CD4-positive, alpha-beta memory T cell (primary cell): ENCODE results near the gene SMAD6. TPM values are rescaled to one million over a fixed set of nuclear protein-coding genes. Genes with fewer than 3 reads are reported as not detected.

Source experiments
- CTCF ChIA-PET: fragments of 350-600 bp; sonication (Branson Sonifier 250); formaldehyde crosslinking; loops from one replicate; lab custom pipeline; 2021; ENCODE audit warnings: inconsistent platforms; ENCODE audit not compliant: partially characterized antibody; lab: Charles Lee
- POLR2A ChIA-PET: fragments of 350-600 bp; sonication (Branson Sonifier 250); formaldehyde crosslinking; loops from one replicate; lab custom pipeline; 2021; ENCODE audit not compliant: partially characterized antibody; lab: Charles Lee
- DNase-seq, 5 donors: peaks; one replicate each; pipeline versions ENCODE4 v3.0.0 to v3.0.0-alpha.2; 2020 to 2022; ENCODE audit warnings: mixed read lengths in 1 of 5
- H3K27ac ChIP-seq: one replicate; pipeline ENCODE4 v1.7.0; 2013; ENCODE audit warnings: low read depth, low read length
- H3K27me3 ChIP-seq: 2 replicates; pipeline ENCODE4 v1.7.0; 2013; ENCODE audit warnings: mild to moderate bottlenecking, low read length, moderate library complexity; ENCODE audit not compliant: insufficient read depth
- H3K36me3 ChIP-seq: 2 replicates; pipeline ENCODE4 v1.7.0; 2013; ENCODE audit warnings: mild to moderate bottlenecking, low read length, moderate library complexity; ENCODE audit not compliant: insufficient read depth
- H3K4me1 ChIP-seq: 2 replicates; pipeline ENCODE4 v1.7.0; 2013; ENCODE audit warnings: mild to moderate bottlenecking, low read length, moderate library complexity; ENCODE audit not compliant: insufficient read depth
- H3K4me3 ChIP-seq, 2 donors: one replicate each; pipeline ENCODE4 v1.7.0; 2013; ENCODE audit warnings: low read length in 2 of 2, mild to moderate bottlenecking in 1 of 2
- H3K9me3 ChIP-seq, 2 donors: one replicate each; pipeline ENCODE4 v1.7.0; 2013; ENCODE audit warnings: low read length in 2 of 2, control low read depth in 1 of 2; ENCODE audit not compliant: control insufficient read depth in 1 of 2
- H3K27ac Mint-ChIP-seq, 7 donors: one replicate each; pipeline ENCODE4 v1.8.0; 2020 to 2021; ENCODE audit warnings: mixed read lengths in 7 of 7, mild to moderate bottlenecking in 6 of 7, inconsistent platforms in 3 of 7, moderate library complexity in 3 of 7
- H3K27me3 Mint-ChIP-seq, 2 donors: one replicate each; pipeline ENCODE4 v1.8.0; 2020 to 2021; ENCODE audit warnings: mixed read lengths in 2 of 2
- H3K36me3 Mint-ChIP-seq, 2 donors: one replicate each; pipeline ENCODE4 v1.8.0; 2020 to 2021; ENCODE audit warnings: mixed read lengths in 2 of 2, inconsistent platforms in 1 of 2, mild to moderate bottlenecking in 1 of 2
- H3K4me1 Mint-ChIP-seq, 4 donors: one replicate each; pipeline ENCODE4 v1.8.0; 2020 to 2021; ENCODE audit warnings: mixed read lengths in 4 of 4, mild to moderate bottlenecking in 1 of 4
- H3K4me3 Mint-ChIP-seq, 8 donors: one replicate each; pipeline ENCODE4 v1.8.0; 2020 to 2021; ENCODE audit warnings: mixed read lengths in 8 of 8, mild to moderate bottlenecking in 7 of 8, moderate library complexity in 6 of 8, inconsistent platforms in 3 of 8
- H3K9me3 Mint-ChIP-seq, 8 donors: one replicate each; pipeline ENCODE4 v1.8.0; 2020 to 2021; ENCODE audit warnings: mixed read lengths in 8 of 8, mild to moderate bottlenecking in 5 of 8, inconsistent platforms in 3 of 8, moderate library complexity in 1 of 8
- intact Hi-C: fragments of 100-400 bp; cut with micrococcal nuclease; formaldehyde crosslinking; loops from one replicate; pipeline ENCODE4 v1.15.1; 2023
- polyA plus RNA-seq, 2 donors: library from polyadenylated mRNA; unstranded; fragments of 300-500 nt; fragmentation: Illumina TruSeq; gene quantifications; one replicate each; pipeline ENCODE4 v1.2.3, GENCODE V29; 2021
- total RNA-seq, 2 experiments: library from RNA; stranded (reverse); gene quantifications; one replicate each; pipeline ENCODE4 v1.2.3, GENCODE V29; 2021

The SMAD6 gene
- total and polyA plus RNA-seq, 4 experiments from 2014 or later = 0.09 to 0.11 TPM; not detected in 2

GRCh38 chr15:66703540-66703941 is 1.5 kb downstream of the SMAD6 start:
- H3K36me3 ChIP-seq = no peaks in the 10 kb centered on the region
- POLR2A ChIA-PET = interaction anchor here (1.4 kb wide), 1 partner anchor 11 kb away, joined by 3 read pairs; no protein-coding TSS in a partner anchor
- no peaks in the 10 kb centered on the region for H3K9me3 ChIP-seq
- Mint-ChIP-seq H3K36me3 (peaks cover 0 to 3% of the 10 kb centered on the region in 2 donors), H3K9me3 (no peaks in the 10 kb centered on the region), H3K27me3 (peaks cover 8 to 22% of the 10 kb centered on the region in 2 donors), H3K4me1 (peaks cover 11 to 32% (median 19%) of the 10 kb centered on the region in 4 donors), H3K4me3 (no peak overlapping the region), H3K27ac (no peak overlapping the region)
- intact Hi-C loops = loop anchor here (10.0 kb wide), 2 partner anchors 89 to 1131 kb away; no protein-coding TSS in a partner anchor
- no peak overlapping the region for H3K27ac ChIP-seq
- H3K4me3 ChIP-seq = no peak overlapping the region
- peaks cover 15% of the 10 kb centered on the region for H3K27me3 ChIP-seq
- CTCF ChIA-PET = no interaction called here
- peak in 3 of 5 donors; percentile 6 to 24 (median 20) for DNase-seq
- peaks cover 19% of the 10 kb centered on the region for H3K4me1 ChIP-seq

- no peaks in the 10 kb centered on the region for H3K36me3 ChIP-seq
- H3K27me3 Mint-ChIP-seq = peaks cover 8 to 22% of the 10 kb centered on the region in 2 donors
- peak in 1 of 5 donors; percentile 8 for DNase-seq
- H3K9me3 ChIP-seq = no peaks in the 10 kb centered on the region
- no peak overlapping the region for H3K27ac ChIP-seq
- H3K4me3 ChIP-seq = no peak overlapping the region
- peaks cover 0 to 3% of the 10 kb centered on the region in 2 donors for H3K36me3 Mint-ChIP-seq
- peaks cover 11 to 32% (median 19%) of the 10 kb centered on the region in 4 donors for H3K4me1 Mint-ChIP-seq
- intact Hi-C loops = loop anchor here (10.0 kb wide), 2 partner anchors 89 to 1131 kb away; no protein-coding TSS in a partner anchor
- peak overlapping the region in 1 of 7 donors; percentile 72 for H3K27ac Mint-ChIP-seq
- CTCF ChIA-PET = interaction anchor here (0.9 kb wide), 1 partner anchor 18 kb away, joined by 3 read pairs; no protein-coding TSS in a partner anchor
- H3K4me1 ChIP-seq = peaks cover 19% of the 10 kb centered on the region
- peaks cover 15% of the 10 kb centered on the region for H3K27me3 ChIP-seq
- POLR2A ChIA-PET = interaction anchor here (1.4 kb wide), 1 partner anchor 12 kb away, joined by 3 read pairs; no protein-coding TSS in a partner anchor
- no peaks in the 10 kb centered on the region for H3K9me3 Mint-ChIP-seq
- H3K4me3 Mint-ChIP-seq = peak overlapping the region; percentile 67 to 93 (median 81)
These were observed 2.2 kb downstream of the SMAD6 start for GRCh38 chr15:66704019-66704802.

- H3K27me3 ChIP-seq = peaks cover 15% of the 10 kb centered on the region
- no peak overlapping the region for H3K27ac ChIP-seq
- Mint-ChIP-seq H3K4me3 (peak overlapping the region in 7 of 8 donors; percentile 57 to 93 (median 79)), H3K36me3 (peaks cover 0 to 3% of the 10 kb centered on the region in 2 donors), H3K27me3 (peaks cover 8 to 22% of the 10 kb centered on the region in 2 donors), H3K27ac (peak overlapping the region in 1 of 7 donors; percentile 72), H3K9me3 (no peaks in the 10 kb centered on the region), H3K4me1 (peaks cover 11 to 32% (median 19%) of the 10 kb centered on the region in 4 donors)
- ChIA-PET POLR2A (no interaction called here), CTCF (interaction anchor here (0.9 to 1.0 kb wide), 2 partner anchors 16 to 19 kb away, joined by 3 read pairs; no protein-coding TSS in a partner anchor)
- no peaks in the 10 kb centered on the region for H3K9me3 ChIP-seq
- H3K4me3 ChIP-seq = no peak overlapping the region
- peaks cover 19% of the 10 kb centered on the region for H3K4me1 ChIP-seq
- intact Hi-C loops = loop anchor here (10.0 kb wide), 2 partner anchors 90 to 1130 kb away; no protein-coding TSS in a partner anchor
- DNase-seq = no peak
- H3K36me3 ChIP-seq = no peaks in the 10 kb centered on the region
These were observed 2.7 kb downstream of the SMAD6 start for GRCh38 chr15:66704803-66705153.

- POLR2A ChIA-PET = interaction anchor here (0.6 kb wide), 1 partner anchor 12 kb away, joined by 3 read pairs; no protein-coding TSS in a partner anchor
These were observed 3.5 kb downstream of the SMAD6 start for GRCh38 chr15:66705277-66706146.

GRCh38 chr15:66706225-66706732 is 4.2 kb downstream of the SMAD6 start:
- Mint-ChIP-seq H3K27me3 (peaks cover 8 to 22% of the 10 kb centered on the region in 2 donors), H3K4me3 (no peak overlapping the region), H3K27ac (no peak overlapping the region), H3K36me3 (peaks cover 0 to 3% of the 10 kb centered on the region in 2 donors), H3K9me3 (no peaks in the 10 kb centered on the region), H3K4me1 (peaks cover 7 to 24% (median 13%) of the 10 kb centered on the region in 4 donors)
- CTCF ChIA-PET = no interaction called here
- no peaks in the 10 kb centered on the region for H3K36me3 ChIP-seq
- no peak overlapping the region for H3K4me3 ChIP-seq
- peaks cover 15% of the 10 kb centered on the region for H3K27me3 ChIP-seq
- POLR2A ChIA-PET = no interaction called here
- H3K4me1 ChIP-seq = peaks cover 13% of the 10 kb centered on the region
- DNase-seq = no peak
- no peaks in the 10 kb centered on the region for H3K9me3 ChIP-seq
- intact Hi-C loops = loop anchor here (10.0 kb wide), 2 partner anchors 91 to 1129 kb away; no protein-coding TSS in a partner anchor
- no peak overlapping the region for H3K27ac ChIP-seq

More at GRCh38 chr15:66705277-66706146, 3.5 kb downstream of the SMAD6 start:
- H3K9me3 ChIP-seq = no peaks in the 10 kb centered on the region
- peaks cover 15% of the 10 kb centered on the region for H3K4me1 ChIP-seq
- no peaks in the 10 kb centered on the region for H3K36me3 ChIP-seq
- H3K9me3 Mint-ChIP-seq = no peaks in the 10 kb centered on the region
- H3K27ac ChIP-seq = no peak overlapping the region
- CTCF ChIA-PET = interaction anchor here (1.0 kb wide), 1 partner anchor 15 kb away, joined by 3 read pairs; no protein-coding TSS in a partner anchor
- peaks cover 8 to 27% (median 15%) of the 10 kb centered on the region in 4 donors for H3K4me1 Mint-ChIP-seq
- DNase-seq = no peak
- peak overlapping the region in 2 of 8 donors; percentile 6 to 34 for H3K4me3 Mint-ChIP-seq
- peaks cover 8 to 22% of the 10 kb centered on the region in 2 donors for H3K27me3 Mint-ChIP-seq
- peaks cover 0 to 3% of the 10 kb centered on the region in 2 donors for H3K36me3 Mint-ChIP-seq
- H3K27me3 ChIP-seq = peaks cover 15% of the 10 kb centered on the region
- intact Hi-C loops = loop anchor here (10.0 kb wide), 2 partner anchors 91 to 1129 kb away; no protein-coding TSS in a partner anchor
- H3K4me3 ChIP-seq = no peak overlapping the region
- H3K27ac Mint-ChIP-seq = peak overlapping the region in 2 of 7 donors; percentile 2 to 44

GRCh38 chr15:66706840-66707239 is 4.8 kb downstream of the SMAD6 start:
- peaks cover 7 to 19% (median 12%) of the 10 kb centered on the region in 4 donors for H3K4me1 Mint-ChIP-seq
- peaks cover 8 to 18% of the 10 kb centered on the region in 2 donors for H3K27me3 Mint-ChIP-seq
- Histone ChIP-seq H3K27me3 (peaks cover 15% of the 10 kb centered on the region), H3K36me3 (no peaks in the 10 kb centered on the region), H3K4me1 (peaks cover 13% of the 10 kb centered on the region), H3K27ac (no peak overlapping the region), H3K9me3 (no peaks in the 10 kb centered on the region), H3K4me3 (no peak overlapping the region)
- no peak overlapping the region for H3K27ac Mint-ChIP-seq
- no peaks in the 10 kb centered on the region for H3K9me3 Mint-ChIP-seq
- CTCF ChIA-PET = no interaction called here
- POLR2A ChIA-PET = no interaction called here
- intact Hi-C loops = loop anchor here (10.0 kb wide), 2 partner anchors 92 to 1128 kb away; no protein-coding TSS in a partner anchor
- H3K36me3 Mint-ChIP-seq = peaks cover 0 to 3% of the 10 kb centered on the region in 2 donors
- H3K4me3 Mint-ChIP-seq = no peak overlapping the region
- no peak for DNase-seq
